GM12801 (cell line): ENCODE results near the gene CAND2.

Source experiments
- TF ChIP-seq, protein P1 (sequence below): IDR thresholded peaks from one replicate; pipeline ENCODE4 v1.5.1; 2011; ENCODE audit warnings: control low read depth; ENCODE audit not compliant: insufficient read length; ENCODE audit errors: extremely low read depth

The CAND2 gene

DNA sequence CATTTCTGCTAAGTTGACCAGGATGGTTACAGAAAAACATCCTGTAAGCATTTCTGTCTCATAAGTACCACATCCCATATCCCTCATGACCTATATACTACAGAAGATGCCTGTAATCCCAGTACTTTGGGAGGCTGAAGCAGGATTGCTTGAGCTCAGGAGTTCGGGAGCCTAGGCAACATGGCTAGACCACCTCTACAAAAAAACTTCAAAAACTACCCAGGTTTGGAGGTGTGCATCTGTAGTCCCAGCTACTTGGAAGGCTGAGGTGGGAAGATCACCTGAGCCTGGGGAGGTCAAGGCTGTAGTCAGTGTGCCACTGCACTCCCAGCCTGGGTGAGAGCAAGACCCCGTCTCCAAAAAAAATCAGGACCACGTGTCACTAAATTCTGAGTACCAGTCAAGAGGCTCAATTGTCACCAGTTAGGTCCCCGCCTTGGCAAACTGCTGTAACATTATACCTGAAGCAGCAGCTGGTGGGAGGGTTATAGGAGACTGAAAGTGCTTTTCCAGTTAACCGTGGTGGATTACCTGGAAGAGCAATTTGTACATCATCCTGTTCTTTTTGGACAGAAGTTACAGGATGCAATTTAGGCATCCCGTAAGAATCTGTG lies 38.7 kb downstream of the CAND2 start:
- TF ChIP-seq, protein P1, sequence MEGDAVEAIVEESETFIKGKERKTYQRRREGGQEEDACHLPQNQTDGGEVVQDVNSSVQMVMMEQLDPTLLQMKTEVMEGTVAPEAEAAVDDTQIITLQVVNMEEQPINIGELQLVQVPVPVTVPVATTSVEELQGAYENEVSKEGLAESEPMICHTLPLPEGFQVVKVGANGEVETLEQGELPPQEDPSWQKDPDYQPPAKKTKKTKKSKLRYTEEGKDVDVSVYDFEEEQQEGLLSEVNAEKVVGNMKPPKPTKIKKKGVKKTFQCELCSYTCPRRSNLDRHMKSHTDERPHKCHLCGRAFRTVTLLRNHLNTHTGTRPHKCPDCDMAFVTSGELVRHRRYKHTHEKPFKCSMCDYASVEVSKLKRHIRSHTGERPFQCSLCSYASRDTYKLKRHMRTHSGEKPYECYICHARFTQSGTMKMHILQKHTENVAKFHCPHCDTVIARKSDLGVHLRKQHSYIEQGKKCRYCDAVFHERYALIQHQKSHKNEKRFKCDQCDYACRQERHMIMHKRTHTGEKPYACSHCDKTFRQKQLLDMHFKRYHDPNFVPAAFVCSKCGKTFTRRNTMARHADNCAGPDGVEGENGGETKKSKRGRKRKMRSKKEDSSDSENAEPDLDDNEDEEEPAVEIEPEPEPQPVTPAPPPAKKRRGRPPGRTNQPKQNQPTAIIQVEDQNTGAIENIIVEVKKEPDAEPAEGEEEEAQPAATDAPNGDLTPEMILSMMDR, result no peak

DNA sequence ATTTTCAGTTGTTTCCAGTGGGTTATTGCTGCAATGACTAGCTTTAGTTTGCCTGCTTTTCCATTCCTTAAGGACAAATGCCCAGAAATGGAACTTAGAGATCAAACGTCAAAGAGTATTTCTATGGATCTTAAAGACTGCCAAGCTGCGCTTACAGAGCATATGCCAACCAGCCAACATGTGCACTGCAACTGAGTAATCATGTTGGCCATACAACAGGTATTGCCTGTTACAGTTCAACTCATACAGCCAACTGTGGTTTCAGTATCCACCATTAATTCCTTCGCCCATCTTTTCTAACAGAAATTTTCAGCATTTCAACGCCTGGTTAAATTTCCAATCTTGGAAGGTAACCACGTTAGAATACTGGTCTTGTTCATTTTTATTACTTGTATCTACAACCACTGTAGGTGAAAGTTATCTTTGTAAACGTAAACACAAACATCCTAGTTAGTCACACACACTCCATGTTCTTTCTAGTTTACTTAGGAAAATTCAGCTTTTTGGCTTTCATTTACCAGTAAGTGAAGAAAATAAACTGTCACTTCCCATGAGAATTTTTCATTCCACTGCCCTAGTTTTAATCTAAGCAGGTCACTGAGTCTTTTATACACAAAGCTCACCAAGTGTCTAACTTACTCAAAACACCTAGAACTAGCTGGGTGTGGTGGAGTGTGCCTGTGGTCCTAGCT lies 41.0 kb downstream of the CAND2 start:
- TF ChIP-seq, protein P1, result no peak

DNA sequence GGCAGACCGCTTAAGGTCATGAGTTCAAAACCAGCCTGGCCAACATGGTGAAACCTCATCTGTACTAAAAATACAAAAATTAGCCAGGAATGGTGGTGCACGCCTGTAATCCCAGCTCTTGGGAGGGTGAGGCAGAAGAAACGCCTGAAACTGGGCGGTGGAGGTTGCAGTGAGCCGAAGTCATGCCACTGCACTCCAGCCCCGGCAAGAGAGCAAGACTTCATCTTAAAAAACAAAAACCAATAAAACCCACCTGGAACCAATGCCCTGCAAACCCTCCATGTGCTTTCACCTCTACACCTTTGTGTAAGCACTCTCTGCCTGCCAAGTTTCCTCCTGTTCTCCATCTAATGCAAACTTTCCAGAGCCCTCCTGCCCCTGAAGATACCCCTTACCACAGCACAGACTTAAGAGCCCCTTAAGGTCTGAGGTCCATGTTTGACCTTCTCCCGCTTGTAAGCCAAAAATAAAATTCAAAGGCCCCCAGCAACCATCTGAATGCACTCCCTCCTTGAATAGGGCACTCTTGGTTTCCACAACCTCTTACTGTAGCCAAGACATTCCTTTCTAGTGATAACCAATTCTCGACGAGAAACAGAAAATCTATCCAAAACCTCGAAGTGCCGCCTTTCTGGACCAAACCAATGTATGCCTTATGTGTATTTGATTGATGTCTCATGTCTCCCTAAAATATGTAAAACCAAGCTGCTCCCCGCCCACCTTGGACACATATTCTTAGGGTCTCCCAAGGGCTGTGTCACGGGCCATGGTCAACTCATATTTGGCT lies 41.9 kb downstream of the CAND2 start:
- TF ChIP-seq, protein P1, result no peak

DNA sequence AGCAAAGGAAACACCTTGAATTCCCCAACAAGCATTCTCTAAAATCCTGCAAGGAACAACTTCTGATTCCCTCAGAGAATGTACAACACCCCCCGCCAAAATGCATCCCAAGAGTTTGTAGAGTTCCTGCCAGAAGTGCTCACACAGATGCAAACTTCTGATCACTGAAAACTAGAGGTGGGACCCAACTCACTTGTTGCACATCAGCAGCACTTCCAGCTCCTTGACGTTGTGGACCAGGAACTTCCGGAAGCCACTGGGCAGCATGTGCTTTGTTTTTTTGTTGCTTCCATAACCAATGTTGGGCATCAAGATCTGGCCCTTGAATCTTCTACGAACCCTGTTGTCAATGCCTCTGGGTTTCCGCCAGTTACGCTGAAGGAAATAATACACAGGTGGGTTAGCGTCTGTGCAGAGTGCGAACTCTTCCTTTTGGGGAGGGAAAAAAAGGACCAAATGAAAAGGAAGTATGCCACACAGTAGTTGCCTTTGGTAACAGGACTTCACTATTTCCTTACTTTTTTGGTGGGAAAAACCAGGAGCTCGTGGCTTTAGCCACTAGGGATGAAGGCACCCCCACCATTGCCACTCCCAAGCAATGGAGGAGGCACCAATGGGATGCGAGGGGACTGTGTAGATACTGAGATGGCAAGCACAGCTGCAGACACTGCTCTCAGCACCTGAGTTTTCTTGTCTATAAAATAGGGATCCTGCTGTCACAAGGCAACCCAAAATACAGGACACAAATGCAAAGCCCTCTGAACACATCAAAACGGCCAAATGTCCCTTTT lies 42.9 kb downstream of the CAND2 start:
- TF ChIP-seq, protein P1, result no peak

DNA sequence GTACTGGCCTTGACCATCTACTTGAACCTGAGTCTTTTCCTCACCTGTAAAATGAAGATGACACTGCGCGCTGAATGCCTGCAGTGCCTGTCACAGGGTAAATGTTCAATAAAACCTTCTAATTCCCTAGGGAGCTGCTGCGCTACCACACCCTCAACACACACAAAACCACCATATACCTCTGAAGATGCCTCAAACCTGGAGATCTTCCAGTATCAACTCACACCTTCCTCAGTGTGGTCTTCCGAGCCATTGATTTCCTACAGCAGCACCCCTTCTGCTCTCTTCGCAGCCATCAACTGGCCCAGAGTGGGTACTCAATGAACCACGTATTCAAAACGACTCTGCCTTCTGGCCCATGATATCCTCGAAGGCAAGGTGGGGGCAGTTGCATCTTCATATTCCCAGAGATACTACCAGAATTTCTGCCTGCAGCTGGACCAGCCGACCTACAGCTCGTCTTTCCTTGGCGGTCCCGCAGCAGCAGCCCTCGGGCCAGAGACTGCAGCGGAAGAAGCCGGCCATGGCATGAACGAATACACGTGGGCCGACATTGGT lies 44.2 kb downstream of the CAND2 start:
- TF ChIP-seq, protein P1, result no peak

DNA sequence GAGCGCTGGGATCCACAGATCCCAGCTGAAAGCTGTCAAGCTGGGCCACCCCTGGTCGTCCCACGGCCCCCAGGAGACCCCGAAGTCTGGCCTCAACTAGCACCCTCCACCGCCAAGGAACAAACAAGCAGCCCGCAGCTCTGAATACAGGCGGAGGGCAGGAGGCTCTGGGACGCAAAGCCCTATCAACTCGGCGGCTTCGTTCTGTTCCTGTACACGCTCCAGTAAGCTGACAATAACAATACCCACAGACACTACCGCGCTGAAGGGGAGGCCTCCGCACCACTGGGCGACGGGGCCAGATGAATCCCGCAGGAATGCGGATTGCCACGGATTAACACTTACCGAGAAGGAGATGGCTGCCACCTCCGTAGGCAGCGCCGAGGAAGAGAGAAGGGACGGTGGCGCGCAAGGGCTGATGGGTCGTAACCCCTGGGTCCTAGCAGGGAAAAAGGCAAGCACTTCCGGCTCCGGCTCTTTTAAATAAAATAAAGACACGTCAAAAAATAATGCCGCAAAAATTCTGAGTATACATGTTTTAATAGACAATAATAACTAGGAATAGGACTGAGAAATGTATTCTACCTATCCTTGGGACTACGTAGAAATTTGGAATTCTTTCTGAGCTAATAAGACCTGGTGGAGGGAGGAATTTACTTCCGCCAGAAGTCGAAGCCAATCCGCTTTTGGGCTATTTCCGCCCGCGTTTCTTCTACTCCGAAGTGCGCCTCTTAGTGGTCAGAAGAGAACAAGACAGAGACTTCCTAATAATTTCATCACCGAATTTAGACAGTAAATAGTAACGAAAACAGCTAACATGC lies 44.9 kb downstream of the CAND2 start, which contains the start of gene RPL32:
RPL32 (minus strand) TSS at position 417 of the 821 bp plus-strand sequence. CDS start 1,328 bp downstream, outside the sequence.
- TF ChIP-seq, protein P1, result no peak
